Vagina (tissue), 2 donors: ENCODE data around the gene NSFL1C. TPM values are rescaled to one million over a fixed set of nuclear protein-coding genes. Genes with fewer than 3 reads are reported as not detected.

Experiments used
- DNase-seq, 2 donors: peaks; one replicate each; pipeline ENCODE4 v3.0.0-alpha.2; 2017; ENCODE audit errors: extremely low spot score in 2 of 2
- H3K27ac ChIP-seq: fragments of 200-600 bp; sonication (generic); one replicate; pipeline ENCODE4 v1.5.1; 2019
- H3K27me3 ChIP-seq: fragments of 200-600 bp; sonication (generic); one replicate; pipeline ENCODE4 v1.5.1; 2019
- H3K36me3 ChIP-seq, 2 donors: fragments of 200-600 bp; sonication (generic); one replicate each; pipeline ENCODE4 v1.5.1; 2017 to 2019
- H3K4me1 ChIP-seq: fragments of 200-600 bp; sonication (generic); one replicate; pipeline ENCODE4 v1.5.1; 2019
- H3K4me3 ChIP-seq, 2 donors: fragments of 200-600 bp; sonication (generic); 1 replicate in 1 of 2; 2 replicates in 1 of 2; pipeline ENCODE4 v1.5.1; 2016 to 2019
- H3K9me3 ChIP-seq: fragments of 200-600 bp; sonication (generic); one replicate; pipeline ENCODE4 v1.5.1; 2019
- CTCF ChIP-seq, 3 experiments: fragments of 450-650 bp in 2 of 3; fragments of 200-600 bp in 1 of 3; sonication (generic) in 1 of 3; IDR thresholded peaks; one replicate each; pipeline ENCODE4 v1.5.1; 2017 to 2019; ENCODE audit warnings: antibody characterized with exemption in 3 of 3, mild to moderate bottlenecking in 2 of 3, moderate library complexity in 2 of 3
- POLR2A ChIP-seq, 2 donors: fragments of 450-650 bp; IDR thresholded peaks; one replicate each; pipeline ENCODE4 v1.6.1; 2017; ENCODE audit warnings: antibody characterized with exemption in 2 of 2, mild to moderate bottlenecking in 2 of 2, moderate library complexity in 2 of 2
- POLR2AphosphoS5 ChIP-seq, 2 donors: sonication (generic); formaldehyde crosslinking; IDR thresholded peaks; one replicate each; pipeline ENCODE4 v1.9.0; 2017; ENCODE audit warnings: antibody characterized with exemption in 2 of 2, mild to moderate bottlenecking in 2 of 2, low read depth in 1 of 2; ENCODE audit not compliant: insufficient read depth in 1 of 2
- intact Hi-C: fragments of 100-400 bp; cut with DNase I; formaldehyde crosslinking; loops from one replicate; pipeline ENCODE4 v1.15.1; 2023
- total RNA-seq: library from RNA; depleted of rRNA; stranded (reverse); fragments of >200 nt; gene quantifications from one replicate; pipeline ENCODE4 v1.2.3, GENCODE V29; 2016

The NSFL1C gene
- total RNA-seq, 1 donor from 2014 or later = 53.8 TPM

GRCh38 chr20:1505871-1506270 lies 39.2 kb upstream of the NSFL1C start:
- no peak overlapping the region for H3K27ac ChIP-seq
- intact Hi-C loops = no loop called here

GRCh38 chr20:1505361-1505760 lies 38.7 kb upstream of the NSFL1C start:
- DNase-seq = no peak
- H3K4me1 ChIP-seq = peaks cover 8% of the 10 kb centered on the region
- H3K4me3 ChIP-seq = no peak overlapping the region
- H3K27me3 ChIP-seq = no peaks in the 10 kb centered on the region
- intact Hi-C loops = no loop called here
- H3K27ac ChIP-seq = no peak overlapping the region
- no peaks in the 10 kb centered on the region for H3K9me3 ChIP-seq
- H3K36me3 ChIP-seq = no peaks in the 10 kb centered on the region
- TF ChIP-seq POLR2AphosphoS5 (IDR thresholded peaks at IDR 0.05; ENCODE audit: insufficient read depth in 1 of 2, low read depth in 1 of 2) (no peak), POLR2A (IDR thresholded peaks at IDR 0.05) (no peak), CTCF (IDR thresholded peaks at IDR 0.05) (no peak)

More at GRCh38 chr20:1505871-1506270, 39.2 kb upstream of the NSFL1C start:
- no peaks in the 10 kb centered on the region for H3K27me3 ChIP-seq
- H3K9me3 ChIP-seq = no peaks in the 10 kb centered on the region
- no peaks in the 10 kb centered on the region for H3K36me3 ChIP-seq
- H3K4me1 ChIP-seq = peaks cover 4% of the 10 kb centered on the region
- no peak for DNase-seq
- no peak overlapping the region for H3K4me3 ChIP-seq
- TF ChIP-seq POLR2AphosphoS5 (IDR thresholded peaks at IDR 0.05; ENCODE audit: insufficient read depth in 1 of 2, low read depth in 1 of 2) = no peak
- no peak for TF ChIP-seq POLR2A (IDR thresholded peaks at IDR 0.05)
- TF ChIP-seq CTCF (IDR thresholded peaks at IDR 0.05) = no peak

- Histone ChIP-seq H3K36me3 (no peaks in the 10 kb centered on the region), H3K27me3 (no peaks in the 10 kb centered on the region), H3K4me3 (no peak overlapping the region), H3K27ac (no peak overlapping the region), H3K4me1 (peaks cover 8% of the 10 kb centered on the region), H3K9me3 (no peaks in the 10 kb centered on the region)
- DNase-seq = no peak
- intact Hi-C loops = no loop called here
- peak; percentile 66 to 95 (median 86) for TF ChIP-seq CTCF (IDR thresholded peaks at IDR 0.05)
- TF ChIP-seq POLR2A (IDR thresholded peaks at IDR 0.05) = no peak
- peak in 1 of 2 donors; percentile 73 for TF ChIP-seq POLR2AphosphoS5 (IDR thresholded peaks at IDR 0.05; ENCODE audit: insufficient read depth in 1 of 2, low read depth in 1 of 2)
Measured at GRCh38 chr20:1503564-1504227, 37.0 kb upstream of the NSFL1C start.

GRCh38 chr20:1500496-1500895 lies 33.8 kb upstream of the NSFL1C start:
- Histone ChIP-seq H3K4me1 (peaks cover 8% of the 10 kb centered on the region), H3K9me3 (no peaks in the 10 kb centered on the region), H3K27me3 (no peaks in the 10 kb centered on the region), H3K4me3 (no peak overlapping the region), H3K27ac (peak overlapping the region; percentile 57), H3K36me3 (no peaks in the 10 kb centered on the region)
- TF ChIP-seq POLR2AphosphoS5 (IDR thresholded peaks at IDR 0.05; ENCODE audit: insufficient read depth in 1 of 2, low read depth in 1 of 2) (no peak), CTCF (IDR thresholded peaks at IDR 0.05) (no peak), POLR2A (IDR thresholded peaks at IDR 0.05) (no peak)
- DNase-seq = no peak
- intact Hi-C loops = no loop called here
